GM12878 (cell line): ENCODE measurements around the gene ITGAV. TPM values are rescaled to one million over a fixed set of nuclear protein-coding genes. Genes with fewer than 3 reads are reported as not detected.

ENCODE experiments used
- ATAC-seq: fragments of 200-7000 bp; cut with Tn5 transposase; 3 replicates; pipeline ENCODE4 v1.9.1; 2020; ENCODE audit warnings: mild to moderate bottlenecking, moderate library complexity
- BruUV-seq: library from RNA; stranded (reverse); fragments of 400-500 nt; replicated peaks from 2 replicates; lab custom pipeline; 2021; lab: Mats Ljungman, UMichigan
- CTCF ChIA-PET: fragments of 300-600 bp; sonication (Branson Sonifier 250); formaldehyde crosslinking; extraction: SDS; loops from one replicate; lab custom pipeline; 2021; ENCODE audit warnings: inconsistent platforms; lab: Yijun Ruan, JAX
- POLR2A ChIA-PET: fragments of 350-600 bp; formaldehyde crosslinking; extraction: SDS; loops from one replicate; lab custom pipeline; 2021; ENCODE audit warnings: inconsistent platforms; lab: Charles Lee
- RAD21 ChIA-PET: fragments of 300-600 bp; sonication (Branson Sonifier 250); formaldehyde crosslinking; loops from one replicate; lab custom pipeline; 2023; ENCODE audit warnings: antibody characterized with exemption; ENCODE audit not compliant: unreplicated experiment; lab: Charles Lee
- SMC1A ChIA-PET: fragments of 300-600 bp; sonication (Branson Sonifier 250); formaldehyde crosslinking; loops from one replicate; lab custom pipeline; 2023; ENCODE audit not compliant: unreplicated experiment, uncharacterized antibody; lab: Charles Lee
- DNase-seq: peaks from one replicate; pipeline ENCODE4 v3.0.0-alpha.2; 2011; ENCODE audit warnings: low read depth, low spot score
- FAIRE-seq: peaks from 3 replicates; lab custom pipeline; 2011; peaks lifted over from hg19 to GRCh38; lab: Jason Lieb, UNC
- H2AFZ ChIP-seq: 2 replicates; pipeline ENCODE4 v1.6.0; 2011; ENCODE audit warnings: low read depth, low read length, control low read depth; ENCODE audit not compliant: control insufficient read depth
- H3K27ac ChIP-seq: 2 replicates; pipeline ENCODE4 v1.5.1; 2011; ENCODE audit warnings: control low read depth; ENCODE audit not compliant: control insufficient read depth, insufficient read depth
- H3K27me3 ChIP-seq, 2 experiments: replicated peaks in 1 of 2; 2 replicates each; pipeline versions ENCODE4 v1.6.0 to v1.6.1; 2011; ENCODE audit warnings: low read length in 1 of 2; ENCODE audit not compliant: control insufficient read depth in 2 of 2, insufficient read depth in 2 of 2
- H3K36me3 ChIP-seq, 2 experiments: 2 replicates each; pipeline ENCODE4 v1.5.1; 2011; ENCODE audit warnings: low read length in 1 of 2; ENCODE audit not compliant: control insufficient read depth in 2 of 2, insufficient read depth in 2 of 2
- H3K4me1 ChIP-seq: 2 replicates; pipeline ENCODE4 v1.6.1; 2011; ENCODE audit warnings: mild to moderate bottlenecking, low read length, moderate library complexity, mixed read lengths; ENCODE audit not compliant: control insufficient read depth, insufficient read depth
- H3K4me2 ChIP-seq: 2 replicates; pipeline ENCODE4 v1.6.0; 2011; ENCODE audit warnings: control low read depth; ENCODE audit not compliant: control insufficient read depth, insufficient read depth
- H3K4me3 ChIP-seq: fragments of 200-600 bp; sonication (generic); 2 replicates; pipeline ENCODE4 v1.5.1; 2016
- H3K79me2 ChIP-seq: 2 replicates; pipeline ENCODE4 v1.6.0; 2011; ENCODE audit warnings: low read length; ENCODE audit not compliant: control insufficient read depth, insufficient read depth
- H3K9ac ChIP-seq: 2 replicates; pipeline ENCODE4 v1.8.0; 2011; ENCODE audit warnings: low read length, control low read depth, mixed read lengths; ENCODE audit not compliant: control insufficient read depth, insufficient read depth
- H3K9me3 ChIP-seq: replicated peaks from 3 replicates; pipeline ENCODE4 v1.5.1; 2011; ENCODE audit warnings: mild to moderate bottlenecking, low read length; ENCODE audit not compliant: control insufficient read depth, insufficient read depth
- H4K20me1 ChIP-seq: 2 replicates; pipeline ENCODE4 v1.6.0; 2011; ENCODE audit not compliant: control insufficient read depth, insufficient read depth
- BACH1 ChIP-seq: fragments of 450-650 bp; IDR thresholded peaks from 2 replicates; pipeline ENCODE4 v1.6.1; 2017; ENCODE audit warnings: mild to moderate bottlenecking, borderline replicate concordance
- BCL3 ChIP-seq: IDR thresholded peaks from 2 replicates; pipeline ENCODE4 v1.6.1; 2011; ENCODE audit warnings: borderline replicate concordance, low read depth, mild to moderate bottlenecking, moderate library complexity, low read length; ENCODE audit not compliant: insufficient read depth, poor library complexity, severe bottlenecking
- CTCF ChIP-seq, 3 experiments: IDR thresholded peaks in 2 of 3; conservative IDR thresholded peaks in 1 of 3; 2 replicates each; pipeline ENCODE4 v1.5.1; 2011; ENCODE audit warnings: low read depth in 3 of 3, low read length in 3 of 3, mild to moderate bottlenecking in 3 of 3, control low read depth in 2 of 3, moderate library complexity in 2 of 3, inconsistent platforms in 1 of 3, mixed read lengths in 1 of 3; ENCODE audit not compliant: control insufficient read depth in 2 of 3, insufficient read depth in 1 of 3; ENCODE audit errors: extremely low read depth in 1 of 3
- ELK1 ChIP-seq: IDR thresholded peaks from 2 replicates; pipeline ENCODE4 v1.6.1; 2012; ENCODE audit warnings: low read depth, low read length, improper control_type of control experiment
- NFIC ChIP-seq: IDR thresholded peaks from 2 replicates; pipeline ENCODE4 v1.6.1; 2012; ENCODE audit warnings: low read depth, mild to moderate bottlenecking, inconsistent platforms, low read length, moderate library complexity
- POLR2A ChIP-seq: IDR thresholded peaks from 2 replicates; pipeline ENCODE4 v1.6.1; 2011; ENCODE audit warnings: low read depth, mild to moderate bottlenecking, low read length
- ZSCAN29 ChIP-seq: fragments of 450-650 bp; IDR thresholded peaks from 2 replicates; pipeline ENCODE4 v1.6.1; 2017; ENCODE audit warnings: mild to moderate bottlenecking, moderate library complexity
- WGBS: methylation state at CpG from one replicate; pipeline ENCODE4 v1.1.6; 2016; ENCODE audit warnings: low lambda C conversion rate; ENCODE audit not compliant: insufficient replicate concordance, insufficient coverage; ENCODE audit errors: missing lambda C conversion rate; 5-methylcytosine and 5-hydroxymethylcytosine counted together
- in situ Hi-C: fragments of 300-500 bp; cut with MboI; formaldehyde crosslinking; loops from 9 replicates; pipeline ENCODE4 v1.14.3; 2018; ENCODE audit warnings: mixed read lengths
- intact Hi-C: fragments of 100-400 bp; cut with micrococcal nuclease; formaldehyde crosslinking; loops from one replicate; pipeline ENCODE4 v1.14.2; 2022; ENCODE audit not compliant: unreplicated experiment
- polyA plus RNA-seq, 11 experiments: library from polyadenylated mRNA; depleted of rRNA in 4 of 11; unstranded in 6 of 11; stranded (reverse) in 5 of 11; fragments of >200 nt; fragmentation: Nextera tagmentation in 4 of 11; fragmentation: Illumina TruSeq in 1 of 11; extraction: Ambion mirVana in 4 of 11; extraction: Trizol in 1 of 11; gene quantifications; 1 replicate in 1 of 11; 2 replicates in 10 of 11; pipeline versions ENCODE4 v1.2.1 to v1.2.3, GENCODE V29; 2011 to 2016; ENCODE audit warnings: inconsistent platforms in 2 of 11, missing spikeins in 2 of 11, low read depth in 1 of 11
- total RNA-seq, 4 experiments: library from RNA; depleted of rRNA in 3 of 4; stranded (reverse); fragments of >200 nt in 3 of 4; fragmentation: Illumina TruSeq in 1 of 4; extraction: Trizol in 1 of 4; gene quantifications; 2 replicates each; pipeline versions ENCODE4 v1.2.1 to v1.2.3, GENCODE V29; 2013 to 2021

The ITGAV gene
- total and polyA plus RNA-seq, 10 of the 15 experiments (the other 5 are each of a cell fraction or from before 2014, with no cell fraction given): 2.1 to 10.8 (median 6.1) TPM

GRCh38 chr2:186702006-186702405 is 112.2 kb downstream of the ITGAV start:
- H3K27me3 ChIP-seq: no peaks in the 10 kb centered on the region
- H3K4me2 ChIP-seq: no peak overlapping the region
- H3K4me1 ChIP-seq: no peaks in the 10 kb centered on the region
- POLR2A ChIA-PET: no interaction called here
- H3K4me3 ChIP-seq: no peak overlapping the region
- ATAC-seq (peak; percentile 52), DNase-seq (no peak), FAIRE-seq (no peak)
- H3K9me3 ChIP-seq: no peaks in the 10 kb centered on the region
- no peak overlapping the region for H3K27ac ChIP-seq
- TF ChIP-seq POLR2A (no peak), NFIC (no peak), ZSCAN29 (no peak), CTCF (IDR thresholded peaks at IDR 0.05 in 2 of 3, conservative IDR thresholded peaks at IDR 0.05 in 1 of 3; ENCODE audit: control insufficient read depth in 2 of 3, extremely low read depth in 1 of 3, insufficient read depth in 1 of 3, low read depth in 3 of 3, low read length in 3 of 3) (no peak), BACH1 (no peak), BCL3 (no peak), ELK1 (no peak)
- H3K79me2 ChIP-seq: no peaks in the 10 kb centered on the region
- no peak overlapping the region for H2AFZ ChIP-seq
- no peaks in the 10 kb centered on the region for H4K20me1 ChIP-seq
- RAD21 ChIA-PET: interaction anchor here (0.6 kb wide), 1 partner anchor 383 kb away, joined by 3 read pairs; no protein-coding TSS in a partner anchor
- in situ Hi-C loops: no loop called here
- intact Hi-C loops: no loop called here
- H3K36me3 ChIP-seq: no peaks in the 10 kb centered on the region
- CTCF ChIA-PET: no interaction called here
- SMC1A ChIA-PET: interaction anchor here (0.6 to 1.5 kb wide), 3 partner anchors 64 to 161 kb away, joined by 3 read pairs; no protein-coding TSS in a partner anchor
- H3K9ac ChIP-seq: no peak overlapping the region
- BruUV-seq: no TSS peak
- 48% methylated on average over 2 of the region's 2 CpGs for WGBS
